Transverse colon (tissue), 4 donors: ENCODE results near the gene CPNE6. TPM values are rescaled to one million over a fixed set of nuclear protein-coding genes. Genes with fewer than 3 reads are reported as not detected.
A peak's percentile ranks its signal among the peaks of the same experiment; 100 is the strongest.

ENCODE experiments used
- DNase-seq: peaks from one replicate; pipeline ENCODE4 v3.0.0-alpha.2; 2019
- H3K27ac ChIP-seq, 4 donors: fragments of 200-600 bp; sonication (generic); 2 replicates each; pipeline ENCODE4 v1.5.1; 2016 to 2018; ENCODE audit warnings: inconsistent platforms in 4 of 4
- H3K27me3 ChIP-seq: fragments of 200-600 bp; sonication (generic); 2 replicates; pipeline ENCODE4 v1.5.1; 2017; ENCODE audit warnings: inconsistent platforms
- H3K36me3 ChIP-seq, 4 donors: fragments of 200-600 bp; sonication (generic); 2 replicates each; pipeline ENCODE4 v1.5.1; 2017 to 2019; ENCODE audit warnings: inconsistent platforms in 4 of 4
- H3K4me1 ChIP-seq, 4 donors: fragments of 200-600 bp; sonication (generic); 2 replicates each; pipeline ENCODE4 v1.5.1; 2017 to 2020; ENCODE audit warnings: inconsistent platforms in 4 of 4
- H3K4me3 ChIP-seq, 4 donors: fragments of 200-600 bp; sonication (generic); 1 replicate in 1 of 4; 2 replicates in 3 of 4; pipeline versions ENCODE4 v1.5.1 to v1.6.1; 2017 to 2019; ENCODE audit warnings: inconsistent platforms in 4 of 4
- H3K9me3 ChIP-seq, 2 donors: fragments of 200-600 bp; sonication (generic); 2 replicates each; pipeline ENCODE4 v1.5.1; 2017 to 2019; ENCODE audit warnings: inconsistent platforms in 2 of 2
- CTCF ChIP-seq, 5 experiments: fragments of 200-600 bp in 3 of 5; fragments of 450-650 bp in 2 of 5; sonication (generic) in 3 of 5; IDR thresholded peaks; 1 replicate in 2 of 5; 2 replicates in 3 of 5; pipeline ENCODE4 v1.5.1; 2016 to 2017; ENCODE audit warnings: antibody characterized with exemption in 5 of 5, inconsistent platforms in 3 of 5, mild to moderate bottlenecking in 2 of 5, moderate library complexity in 1 of 5
- EP300 ChIP-seq: sonication (generic); formaldehyde crosslinking; IDR thresholded peaks from one replicate; pipeline ENCODE4 v1.6.1; 2017; ENCODE audit warnings: antibody characterized with exemption, low read depth
- POLR2A ChIP-seq: fragments of 450-650 bp; IDR thresholded peaks from one replicate; pipeline ENCODE4 v1.6.1; 2016; ENCODE audit warnings: antibody characterized with exemption, mild to moderate bottlenecking, moderate library complexity
- POLR2AphosphoS5 ChIP-seq, 3 donors: sonication (generic); formaldehyde crosslinking; IDR thresholded peaks; one replicate each; pipeline ENCODE4 v1.6.1; 2016; ENCODE audit warnings: antibody characterized with exemption in 3 of 3
- WGBS, 2 donors: methylation state at CpG; one replicate each; pipeline ENCODE4 v1.1.5; 2018; ENCODE audit warnings: low coverage in 1 of 2; 5-methylcytosine and 5-hydroxymethylcytosine counted together
- in situ Hi-C, 4 donors: fragments of 200-750 bp; cut with MboI; loops; one replicate each; pipeline versions ENCODE4 v1.15.0 to v1.15.1; 2017; ENCODE audit warnings: low sequenced_read_pairs in 3 of 4, low pct_ligation_motif_present in 1 of 4, low pct_unique_long_range_greater_than_20kb in 1 of 4
- intact Hi-C: fragments of 100-400 bp; cut with DNase I; formaldehyde crosslinking; loops from one replicate; pipeline ENCODE4 v1.15.1; 2023; ENCODE audit warnings: low total_unique reads
- total RNA-seq, 4 donors: library from RNA; depleted of rRNA; stranded (reverse); fragments of >200 nt; gene quantifications; one replicate each; pipeline ENCODE4 v1.1.0, GENCODE V29; 2016

Gene CPNE6
- total RNA-seq, 4 donors from 2014 or later = 3.4 TPM; not detected in 3

GRCh38 chr14:24057271-24057670 is 14.1 kb upstream of the CPNE6 start:
- WGBS, 2 donors = 83 to 89% methylated on average over 1 to 2 of the region's 2 CpGs
- no peaks in the 10 kb centered on the region for H3K27me3 ChIP-seq
- H3K4me1 ChIP-seq = peaks cover 5 to 18% (median 11%) of the 10 kb centered on the region in 4 donors
- no peaks in the 10 kb centered on the region for H3K9me3 ChIP-seq
- no peak overlapping the region for H3K4me3 ChIP-seq
- in situ Hi-C loops (loop anchor here in 1 of 4 donors (5.0 kb wide), 1 partner anchor 35 kb away; the partner anchor contains the start of gene PCK2), intact Hi-C loops (no loop called here)
- H3K27ac ChIP-seq = no peak overlapping the region
- TF ChIP-seq CTCF (IDR thresholded peaks at IDR 0.05) (no peak), POLR2AphosphoS5 (IDR thresholded peaks at IDR 0.05) (no peak), POLR2A (no peak), EP300 (no peak)
- no peak for DNase-seq
- H3K36me3 ChIP-seq = no peaks in the 10 kb centered on the region

- 70% methylated on average over 14 of the region's 14 CpGs; no CpG with 5 or more reads in 1 of the 2 donors for WGBS, 2 donors
- Histone ChIP-seq H3K4me3 (no peak overlapping the region), H3K27me3 (no peaks in the 10 kb centered on the region), H3K9me3 (no peaks in the 10 kb centered on the region), H3K27ac (no peak overlapping the region), H3K36me3 (no peaks in the 10 kb centered on the region), H3K4me1 (peaks cover 0 to 13% (median 6%) of the 10 kb centered on the region in 4 donors)
- no peak for TF ChIP-seq POLR2AphosphoS5 (IDR thresholded peaks at IDR 0.05)
- no peak for TF ChIP-seq EP300
- TF ChIP-seq POLR2A = no peak
- no peak for TF ChIP-seq CTCF (IDR thresholded peaks at IDR 0.05)
- DNase-seq = no peak
- intact Hi-C loops = no loop called here
- in situ Hi-C loops = loop anchor here in 1 of 4 donors (5.0 kb wide), 1 partner anchor 34 kb away; the partner anchor contains the start of gene PCK2
Observed at GRCh38 chr14:24057867-24058259, 13.5 kb upstream of the CPNE6 start.

DNA sequence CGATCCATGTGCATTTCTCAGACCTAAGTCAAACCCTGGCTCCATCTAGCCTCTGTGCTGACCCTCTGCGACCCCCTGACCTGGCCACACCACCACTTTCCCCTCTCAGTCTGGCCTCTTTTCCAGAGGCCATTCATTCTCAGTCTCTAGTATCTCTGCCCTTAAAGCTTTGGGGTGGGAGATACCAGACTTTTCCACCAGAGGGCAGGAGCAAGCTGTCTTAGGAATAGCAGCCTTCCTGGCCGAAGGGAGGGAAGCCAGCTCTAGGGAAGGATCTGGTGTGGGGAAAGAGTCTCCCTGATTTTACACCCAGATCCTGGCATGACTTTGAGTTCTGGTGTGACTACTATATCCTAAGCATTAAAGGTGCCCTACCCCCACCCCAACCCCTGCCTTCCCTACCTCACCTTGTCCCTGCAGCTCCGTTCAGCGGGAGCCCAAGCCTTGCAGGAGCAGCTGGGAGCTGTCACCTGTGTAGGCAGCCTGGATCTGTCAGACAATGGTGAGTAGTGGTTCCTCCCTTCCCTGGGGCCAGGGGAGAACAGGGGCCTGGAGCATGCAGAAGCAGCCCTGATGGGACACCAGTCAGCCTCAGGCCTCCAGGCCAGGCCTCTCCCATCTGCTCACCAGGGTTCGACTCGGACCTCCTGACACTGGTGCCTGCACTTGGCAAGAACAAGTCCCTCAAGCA is 13.0 kb upstream of the CPNE6 start:
- Histone ChIP-seq H3K9me3 (no peaks in the 10 kb centered on the region), H3K27me3 (no peaks in the 10 kb centered on the region), H3K4me1 (peaks cover 0 to 18% (median 8%) of the 10 kb centered on the region in 4 donors), H3K27ac (no peak overlapping the region), H3K36me3 (no peaks in the 10 kb centered on the region), H3K4me3 (no peak overlapping the region)
- WGBS, 2 donors = 59% methylated on average over 7 of the region's 7 CpGs; no CpG with 5 or more reads in 1 of the 2 donors
- peak; percentile 76 to 97 (median 90) for TF ChIP-seq CTCF (IDR thresholded peaks at IDR 0.05)
- no peak for TF ChIP-seq POLR2AphosphoS5 (IDR thresholded peaks at IDR 0.05)
- TF ChIP-seq POLR2A = no peak
- no peak for TF ChIP-seq EP300
- in situ Hi-C loops = loop anchor here in 1 of 4 donors (5.0 kb wide), 1 partner anchor 34 kb away; the partner anchor contains the start of gene PCK2
- DNase-seq = peak; percentile 84
- intact Hi-C loops = no loop called here

DNA sequence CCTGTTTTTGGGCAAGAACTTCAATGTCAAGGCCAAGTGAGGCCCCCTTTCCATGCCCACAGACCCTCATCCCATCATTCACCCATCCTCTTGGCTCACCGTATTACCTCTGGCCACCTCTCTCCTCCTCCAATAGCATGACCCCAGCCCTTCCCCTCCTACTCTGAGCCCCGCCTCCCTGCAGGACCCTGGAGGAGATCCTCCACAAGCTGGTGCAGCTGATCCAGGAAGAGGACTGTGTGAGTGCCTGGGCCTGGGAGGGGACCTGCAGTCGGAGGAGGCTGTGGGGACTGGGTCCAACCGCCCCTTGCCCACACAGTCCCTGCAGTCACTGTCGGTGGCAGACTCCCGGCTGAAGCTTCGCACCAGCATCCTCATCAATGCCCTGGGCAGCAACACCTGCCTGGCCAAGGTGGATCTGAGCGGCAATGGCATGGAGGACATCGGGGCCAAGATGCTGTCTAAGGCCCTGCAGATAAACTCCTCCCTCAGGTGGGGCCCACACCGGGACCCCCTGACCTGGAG is 12.3 kb upstream of the CPNE6 start:
- H3K9me3 ChIP-seq = no peaks in the 10 kb centered on the region
- no peaks in the 10 kb centered on the region for H3K27me3 ChIP-seq
- no peak overlapping the region for H3K27ac ChIP-seq
- H3K36me3 ChIP-seq = no peaks in the 10 kb centered on the region
- TF ChIP-seq CTCF (IDR thresholded peaks at IDR 0.05) = no peak
- no peak for TF ChIP-seq POLR2AphosphoS5 (IDR thresholded peaks at IDR 0.05)
- intact Hi-C loops = no loop called here
- in situ Hi-C loops = loop anchor here in 1 of 4 donors (5.0 kb wide), 1 partner anchor 33 kb away; the partner anchor contains the start of gene PCK2
- 83 to 88% methylated on average over 1 to 10 of the region's 10 CpGs for WGBS, 2 donors
- H3K4me3 ChIP-seq = no peak overlapping the region
- peaks cover 0 to 19% (median 9%) of the 10 kb centered on the region in 4 donors for H3K4me1 ChIP-seq
- no peak for DNase-seq
